ENCODE data around the gene GRM4. TPM values are rescaled to one million over a fixed set of nuclear protein-coding genes. Genes with fewer than 3 reads are reported as not detected.

Gene GRM4
- polyA plus RNA-seq, 1 of the 3 experiments (the other 2 are of a cell fraction), result not detected

DNA sequence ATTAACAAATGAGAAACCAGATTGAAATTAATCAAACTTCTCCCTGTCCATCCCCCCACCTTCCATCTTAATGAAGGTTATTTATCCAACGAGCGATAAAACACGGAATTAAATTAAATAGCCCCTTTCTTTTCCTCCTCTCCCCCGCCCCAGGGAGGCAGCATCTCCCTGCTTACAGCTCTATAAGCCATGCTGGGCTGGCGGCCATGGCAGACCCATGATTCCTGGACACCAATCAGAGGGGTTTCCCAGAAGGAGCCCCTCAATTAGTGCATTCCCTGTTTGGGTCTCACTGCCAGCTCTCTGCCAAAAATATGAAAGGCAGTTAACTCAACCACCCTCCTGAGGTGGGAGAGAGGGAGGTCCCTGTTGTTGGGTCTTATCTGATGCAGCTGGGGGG, 33.8 kb downstream of the GRM4 start:
- Histone ChIP-seq H3K4me1 (ENCODE audit: control insufficient read depth in 1 of 2, insufficient read depth in 2 of 2, low read depth in 1 of 2, low read length in 1 of 2) (peaks cover 0 to 4% of the 10 kb centered on the region in 2 experiments; a peak in 1 of 4 replicates), H3K9me2 (no peaks in the 10 kb centered on the region), H4K20me1 (ENCODE audit: insufficient read depth) (no peaks in the 10 kb centered on the region), H3K9me3 (no peaks in the 10 kb centered on the region), H3F3A (replicated peaks; ENCODE audit: insufficient read depth) (no peaks in the 10 kb centered on the region), H3K4me3 (ENCODE audit: low read depth in 2 of 2, low read length in 1 of 2) (no peak overlapping the region), H3K79me2 (ENCODE audit: insufficient read depth) (no peaks in the 10 kb centered on the region), H3K27me3 (ENCODE audit: insufficient read depth) (peaks cover 10% of the 10 kb centered on the region), H3K4me2 (no peak overlapping the region), H3K27ac (ENCODE audit: low read depth in 2 of 2, low read length in 1 of 2) (no peak overlapping the region), H3K36me3 (replicated peaks in 1 of 2; ENCODE audit: control insufficient read depth in 1 of 2, insufficient read depth in 2 of 2, low read length in 1 of 2) (no peaks in the 10 kb centered on the region), H2AFZ (ENCODE audit: low read depth) (no peak overlapping the region), H3K9ac (no peak overlapping the region)
- TF ChIP-seq NRF1 (IDR thresholded peaks at IDR 0.05; ENCODE audit: low read depth, low read length) (no peak), GABPA (IDR thresholded peaks at IDR 0.05; ENCODE audit: low read depth) (no peak), RAD21 (IDR thresholded peaks at IDR 0.05; ENCODE audit: low read length) (peak; percentile 12; the same call in 1 of the 2 replicates), GATA2 (CRISPR knock-in tag; IDR thresholded peaks at IDR 0.05) (no peak), TCF12 (IDR thresholded peaks at IDR 0.05) (no peak)
- TF ChIP-seq, protein P1, sequence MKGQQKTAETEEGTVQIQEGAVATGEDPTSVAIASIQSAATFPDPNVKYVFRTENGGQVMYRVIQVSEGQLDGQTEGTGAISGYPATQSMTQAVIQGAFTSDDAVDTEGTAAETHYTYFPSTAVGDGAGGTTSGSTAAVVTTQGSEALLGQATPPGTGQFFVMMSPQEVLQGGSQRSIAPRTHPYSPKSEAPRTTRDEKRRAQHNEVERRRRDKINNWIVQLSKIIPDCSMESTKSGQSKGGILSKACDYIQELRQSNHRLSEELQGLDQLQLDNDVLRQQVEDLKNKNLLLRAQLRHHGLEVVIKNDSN (IDR thresholded peaks at IDR 0.05; ENCODE audit: borderline replicate concordance, low read depth), result no peak
- TF ChIP-seq, protein P2, sequence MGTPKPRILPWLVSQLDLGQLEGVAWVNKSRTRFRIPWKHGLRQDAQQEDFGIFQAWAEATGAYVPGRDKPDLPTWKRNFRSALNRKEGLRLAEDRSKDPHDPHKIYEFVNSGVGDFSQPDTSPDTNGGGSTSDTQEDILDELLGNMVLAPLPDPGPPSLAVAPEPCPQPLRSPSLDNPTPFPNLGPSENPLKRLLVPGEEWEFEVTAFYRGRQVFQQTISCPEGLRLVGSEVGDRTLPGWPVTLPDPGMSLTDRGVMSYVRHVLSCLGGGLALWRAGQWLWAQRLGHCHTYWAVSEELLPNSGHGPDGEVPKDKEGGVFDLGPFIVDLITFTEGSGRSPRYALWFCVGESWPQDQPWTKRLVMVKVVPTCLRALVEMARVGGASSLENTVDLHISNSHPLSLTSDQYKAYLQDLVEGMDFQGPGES (IDR thresholded peaks at IDR 0.05; ENCODE audit: low read depth, low read length), result no peak
- WGBS (ENCODE audit: low lambda C conversion rate), result 24% methylated on average over 5 of the region's 5 CpGs
- ChIA-PET CTCF (interaction anchor here (0.6 to 2.8 kb wide), 3 partner anchors 9 to 51 kb away, joined by 3 to 13 read pairs (median 3); no protein-coding TSS in a partner anchor), POLR2A (no interaction called here)
- no peak for DNase-seq

DNA sequence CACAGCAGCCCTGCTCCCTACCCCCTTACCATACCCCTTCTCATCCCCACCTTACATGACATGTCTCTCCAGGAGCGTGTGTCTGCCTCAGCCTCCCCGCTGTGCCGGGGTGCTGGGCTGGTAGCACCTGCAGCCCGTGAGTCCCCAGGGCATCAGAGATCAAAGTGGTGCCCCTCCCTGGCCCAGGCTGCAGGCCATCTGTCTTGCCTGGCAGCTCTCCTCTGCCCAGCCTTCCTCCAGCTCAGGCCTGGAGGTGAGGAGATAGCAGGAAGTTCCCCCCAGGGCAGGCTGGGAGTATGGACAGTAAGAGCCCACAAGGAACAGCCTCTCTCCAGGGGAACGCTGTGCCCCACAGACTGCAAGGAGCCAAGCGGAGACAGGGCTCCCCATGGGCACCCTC, 35.3 kb downstream of the GRM4 start:
- CTCF ChIA-PET, result interaction anchor here (1.2 to 2.8 kb wide), 4 partner anchors 9 to 366 kb away, joined by 4 to 13 read pairs (median 6); no protein-coding TSS in a partner anchor
- no peak overlapping the region for H3K4me2 ChIP-seq
- no peaks in the 10 kb centered on the region for H3K36me3 ChIP-seq (replicated peaks in 1 of 2; ENCODE audit: control insufficient read depth in 1 of 2, insufficient read depth in 2 of 2, low read length in 1 of 2)
- no peaks in the 10 kb centered on the region for H4K20me1 ChIP-seq (ENCODE audit: insufficient read depth)
- H3K4me3 ChIP-seq (ENCODE audit: low read depth in 2 of 2, low read length in 1 of 2), result no peak overlapping the region
- H3K9me2 ChIP-seq, result no peaks in the 10 kb centered on the region
- no peak overlapping the region for H3K9ac ChIP-seq
- H2AFZ ChIP-seq (ENCODE audit: low read depth), result no peak overlapping the region
- H3K27ac ChIP-seq (ENCODE audit: low read depth in 2 of 2, low read length in 1 of 2), result no peak overlapping the region
- peaks cover 0 to 4% of the 10 kb centered on the region in 2 experiments; a peak in 1 of 4 replicates for H3K4me1 ChIP-seq (ENCODE audit: control insufficient read depth in 1 of 2, insufficient read depth in 2 of 2, low read depth in 1 of 2, low read length in 1 of 2)
- POLR2A ChIA-PET, result interaction anchor here (0.6 to 1.4 kb wide), 2 partner anchors 10 to 24 kb away, joined by 3 read pairs; no protein-coding TSS in a partner anchor
- H3K79me2 ChIP-seq (ENCODE audit: insufficient read depth), result no peaks in the 10 kb centered on the region
- no peaks in the 10 kb centered on the region for H3K9me3 ChIP-seq
- 40% methylated on average over 4 of the region's 6 CpGs for WGBS (ENCODE audit: low lambda C conversion rate)
- TF ChIP-seq MEF2A (IDR thresholded peaks at IDR 0.05; ENCODE audit: borderline replicate concordance, low read depth), result no peak
- TF ChIP-seq, protein P1 (IDR thresholded peaks at IDR 0.05; ENCODE audit: borderline replicate concordance, low read depth), result no peak
- TF ChIP-seq ELF1 (IDR thresholded peaks at IDR 0.05), result no peak
- TF ChIP-seq RXRA (IDR thresholded peaks at IDR 0.05; ENCODE audit: borderline replicate concordance, low read depth), result no peak
- TF ChIP-seq, protein P3, sequence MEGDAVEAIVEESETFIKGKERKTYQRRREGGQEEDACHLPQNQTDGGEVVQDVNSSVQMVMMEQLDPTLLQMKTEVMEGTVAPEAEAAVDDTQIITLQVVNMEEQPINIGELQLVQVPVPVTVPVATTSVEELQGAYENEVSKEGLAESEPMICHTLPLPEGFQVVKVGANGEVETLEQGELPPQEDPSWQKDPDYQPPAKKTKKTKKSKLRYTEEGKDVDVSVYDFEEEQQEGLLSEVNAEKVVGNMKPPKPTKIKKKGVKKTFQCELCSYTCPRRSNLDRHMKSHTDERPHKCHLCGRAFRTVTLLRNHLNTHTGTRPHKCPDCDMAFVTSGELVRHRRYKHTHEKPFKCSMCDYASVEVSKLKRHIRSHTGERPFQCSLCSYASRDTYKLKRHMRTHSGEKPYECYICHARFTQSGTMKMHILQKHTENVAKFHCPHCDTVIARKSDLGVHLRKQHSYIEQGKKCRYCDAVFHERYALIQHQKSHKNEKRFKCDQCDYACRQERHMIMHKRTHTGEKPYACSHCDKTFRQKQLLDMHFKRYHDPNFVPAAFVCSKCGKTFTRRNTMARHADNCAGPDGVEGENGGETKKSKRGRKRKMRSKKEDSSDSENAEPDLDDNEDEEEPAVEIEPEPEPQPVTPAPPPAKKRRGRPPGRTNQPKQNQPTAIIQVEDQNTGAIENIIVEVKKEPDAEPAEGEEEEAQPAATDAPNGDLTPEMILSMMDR (IDR thresholded peaks at IDR 0.05), result no peak
- no peak for TF ChIP-seq FOXM1 (IDR thresholded peaks at IDR 0.05; ENCODE audit: low read depth)
- no peak for TF ChIP-seq RAD21 (IDR thresholded peaks at IDR 0.05; ENCODE audit: low read length)
- no peak for TF ChIP-seq SMC3 (IDR thresholded peaks at IDR 0.05; ENCODE audit: low read depth, low read length)
- no peak for TF ChIP-seq JUND (IDR thresholded peaks at IDR 0.05)
- TF ChIP-seq, protein P4, sequence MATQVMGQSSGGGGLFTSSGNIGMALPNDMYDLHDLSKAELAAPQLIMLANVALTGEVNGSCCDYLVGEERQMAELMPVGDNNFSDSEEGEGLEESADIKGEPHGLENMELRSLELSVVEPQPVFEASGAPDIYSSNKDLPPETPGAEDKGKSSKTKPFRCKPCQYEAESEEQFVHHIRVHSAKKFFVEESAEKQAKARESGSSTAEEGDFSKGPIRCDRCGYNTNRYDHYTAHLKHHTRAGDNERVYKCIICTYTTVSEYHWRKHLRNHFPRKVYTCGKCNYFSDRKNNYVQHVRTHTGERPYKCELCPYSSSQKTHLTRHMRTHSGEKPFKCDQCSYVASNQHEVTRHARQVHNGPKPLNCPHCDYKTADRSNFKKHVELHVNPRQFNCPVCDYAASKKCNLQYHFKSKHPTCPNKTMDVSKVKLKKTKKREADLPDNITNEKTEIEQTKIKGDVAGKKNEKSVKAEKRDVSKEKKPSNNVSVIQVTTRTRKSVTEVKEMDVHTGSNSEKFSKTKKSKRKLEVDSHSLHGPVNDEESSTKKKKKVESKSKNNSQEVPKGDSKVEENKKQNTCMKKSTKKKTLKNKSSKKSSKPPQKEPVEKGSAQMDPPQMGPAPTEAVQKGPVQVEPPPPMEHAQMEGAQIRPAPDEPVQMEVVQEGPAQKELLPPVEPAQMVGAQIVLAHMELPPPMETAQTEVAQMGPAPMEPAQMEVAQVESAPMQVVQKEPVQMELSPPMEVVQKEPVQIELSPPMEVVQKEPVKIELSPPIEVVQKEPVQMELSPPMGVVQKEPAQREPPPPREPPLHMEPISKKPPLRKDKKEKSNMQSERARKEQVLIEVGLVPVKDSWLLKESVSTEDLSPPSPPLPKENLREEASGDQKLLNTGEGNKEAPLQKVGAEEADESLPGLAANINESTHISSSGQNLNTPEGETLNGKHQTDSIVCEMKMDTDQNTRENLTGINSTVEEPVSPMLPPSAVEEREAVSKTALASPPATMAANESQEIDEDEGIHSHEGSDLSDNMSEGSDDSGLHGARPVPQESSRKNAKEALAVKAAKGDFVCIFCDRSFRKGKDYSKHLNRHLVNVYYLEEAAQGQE (IDR thresholded peaks at IDR 0.05; ENCODE audit: low read depth, low read length), result no peak
- DNase-seq, result no peak
- no peaks in the 10 kb centered on the region for H3F3A ChIP-seq (replicated peaks; ENCODE audit: insufficient read depth)
- peaks cover 18% of the 10 kb centered on the region for H3K27me3 ChIP-seq (ENCODE audit: insufficient read depth)

Measured in SK-N-SH (cell line).